K562 (cell line): Measurements from ENCODE around the gene RHEB. TPM values are rescaled to one million over a fixed set of nuclear protein-coding genes. Genes with fewer than 3 reads are reported as not detected.

ENCODE experiments used
- ATAC-seq: fragments of 200-7000 bp; cut with Tn5 transposase; 3 replicates; pipeline ENCODE4 v1.9.1; 2020; ENCODE audit warnings: moderate library complexity
- BruUV-seq: library from RNA; stranded (reverse); fragments of 400-500 nt; replicated peaks from 2 replicates; lab custom pipeline; 2021; lab: Mats Ljungman, UMichigan
- CTCF ChIA-PET: fragments of 300-600 bp; formaldehyde crosslinking; extraction: SDS; loops from one replicate; lab custom pipeline; 2021; ENCODE audit warnings: low intra/inter-chr PET ratio; lab: Yijun Ruan, JAX
- POLR2A ChIA-PET: fragments of 300-600, 350-650 bp; sonication (Branson Sonifier 250); formaldehyde crosslinking; extraction: SDS; loops from one replicate; lab custom pipeline; 2021; ENCODE audit warnings: antibody characterized with exemption, inconsistent platforms; lab: Yijun Ruan, JAX
- DNase-seq, 4 experiments: peaks; one replicate each; pipeline versions ENCODE4 v3.0.0 to v3.0.0-alpha.2; 2011 to 2018; ENCODE audit warnings: low spot score in 3 of 4, mixed read lengths in 3 of 4; ENCODE audit errors: extremely low read depth in 1 of 4
- FAIRE-seq: peaks from 2 replicates; lab custom pipeline; 2011; peaks lifted over from hg19 to GRCh38; lab: Jason Lieb, UNC
- H2AFZ ChIP-seq: 2 replicates; pipeline ENCODE4 v1.6.0; 2011; ENCODE audit warnings: low read depth, low read length, control low read depth, inconsistent platforms
- H3K27ac ChIP-seq: fragments of 200-600 bp; 3 replicates; pipeline ENCODE4 v1.8.0; 2011; ENCODE audit warnings: low read depth, mild to moderate bottlenecking, control low read depth, inconsistent platforms, low read length, moderate library complexity, mixed read lengths; ENCODE audit errors: extremely low read depth
- H3K27me3 ChIP-seq, 2 experiments: fragments of 300-600 bp in 1 of 2; 2 replicates in 1 of 2; 3 replicates in 1 of 2; pipeline versions ENCODE4 v1.6.0 to v1.8.0; 2011; ENCODE audit warnings: inconsistent platforms in 2 of 2, low read length in 2 of 2, mild to moderate bottlenecking in 1 of 2, mixed read lengths in 1 of 2, moderate library complexity in 1 of 2; ENCODE audit not compliant: control insufficient read depth in 2 of 2, insufficient read depth in 2 of 2
- H3K36me3 ChIP-seq: fragments of 300-600 bp; 3 replicates; pipeline ENCODE4 v1.8.0; 2011; ENCODE audit warnings: mild to moderate bottlenecking, low read length, inconsistent platforms; ENCODE audit not compliant: control insufficient read depth, insufficient read depth
- H3K4me1 ChIP-seq, 2 experiments: fragments of 200-600 bp in 1 of 2; replicated peaks in 1 of 2; 2 replicates in 1 of 2; 3 replicates in 1 of 2; pipeline versions ENCODE4 v1.5.1 to v1.8.0; 2011; ENCODE audit warnings: inconsistent platforms in 2 of 2, low read length in 2 of 2, mild to moderate bottlenecking in 1 of 2, mixed read lengths in 1 of 2, moderate library complexity in 1 of 2; ENCODE audit not compliant: control insufficient read depth in 2 of 2, insufficient read depth in 2 of 2
- H3K4me2 ChIP-seq: 2 replicates; pipeline ENCODE4 v1.6.1; 2011; ENCODE audit warnings: low read length, control low read depth, inconsistent platforms, mixed read lengths; ENCODE audit not compliant: insufficient read depth
- H3K4me3 ChIP-seq: fragments of 200-600 bp; sonication (generic), shearing (Covaris generic); 2 replicates; pipeline ENCODE4 v1.5.1; 2016; ENCODE audit warnings: control low read depth, inconsistent platforms
- H3K79me2 ChIP-seq: fragments of 200-600 bp; 3 replicates; pipeline ENCODE4 v1.8.0; 2011; ENCODE audit warnings: low read length, inconsistent platforms; ENCODE audit not compliant: control insufficient read depth, insufficient read depth
- H3K9ac ChIP-seq, 2 experiments: 2 replicates each; pipeline versions ENCODE4 v1.6.0 to v1.6.1; 2011; ENCODE audit warnings: low read depth in 2 of 2, low read length in 2 of 2, control low read depth in 1 of 2, inconsistent platforms in 1 of 2, mild to moderate bottlenecking in 1 of 2, mixed read lengths in 1 of 2; ENCODE audit not compliant: insufficient read depth in 1 of 2
- H3K9me1 ChIP-seq: one replicate; pipeline ENCODE4 v1.6.0; 2011; ENCODE audit warnings: inconsistent platforms, mild to moderate bottlenecking, low read length, moderate library complexity; ENCODE audit not compliant: control insufficient read depth, insufficient read depth
- H3K9me3 ChIP-seq: replicated peaks from 2 replicates; pipeline ENCODE4 v1.5.1; 2011; ENCODE audit warnings: low read depth, low read length, inconsistent platforms; ENCODE audit not compliant: control insufficient read depth, insufficient read depth
- H4K20me1 ChIP-seq: replicated peaks from 2 replicates; pipeline ENCODE4 v1.6.1; 2011; ENCODE audit warnings: low read length, inconsistent platforms, mixed read lengths; ENCODE audit not compliant: control insufficient read depth, insufficient read depth
- FUS ChIP-seq: fragments of 200-400 bp; formaldehyde crosslinking; optimal IDR thresholded peaks from 2 replicates; pipeline ENCODE3; 2017; ENCODE audit warnings: low read depth, low read length
- HNRNPL ChIP-seq: fragments of 200-400 bp; formaldehyde crosslinking; IDR thresholded peaks from 2 replicates; pipeline ENCODE4 v1.6.1; 2017; ENCODE audit warnings: low read depth, mild to moderate bottlenecking, low read length
- IRF9 ChIP-seq: fragments of 450-650 bp; IDR thresholded peaks from 2 replicates; pipeline ENCODE4 v1.6.1; 2016; ENCODE audit warnings: missing biosample characterization, missing genetic modification characterization
- POU5F1 ChIP-seq: fragments of 150-350 bp; IDR thresholded peaks from 2 replicates; pipeline ENCODE4 v1.6.1; 2014; ENCODE audit warnings: borderline replicate concordance, low read length, low read depth, mild to moderate bottlenecking; ENCODE audit not compliant: partially characterized antibody
- SIN3B ChIP-seq: fragments of 450-650 bp; IDR thresholded peaks from 2 replicates; pipeline ENCODE4 v1.6.1; 2017; ENCODE audit warnings: low read depth, mild to moderate bottlenecking, moderate library complexity
- WGBS: fragments of 100-300 bp; shearing (Covaris generic); methylation state at CpG from one replicate; pipeline ENCODE4 v1.1.6; 2016; ENCODE audit warnings: low coverage, mixed read lengths; ENCODE audit not compliant: insufficient coverage; ENCODE audit errors: missing lambda C conversion rate; 5-methylcytosine and 5-hydroxymethylcytosine counted together
- in situ Hi-C: fragments of 300-500 bp; cut with MboI; formaldehyde crosslinking; loops from 4 replicates; pipeline ENCODE4 v1.15.0; 2018; ENCODE audit warnings: inconsistent platforms, mixed read lengths
- intact Hi-C: fragments of 100-400 bp; cut with micrococcal nuclease; formaldehyde crosslinking; loops from 2 replicates; pipeline ENCODE4 v1.14.2; 2022
- polyA plus RNA-seq, 8 experiments: library from polyadenylated mRNA; depleted of rRNA in 4 of 8; stranded (reverse) in 5 of 8; unstranded in 3 of 8; fragments of >200 nt; fragmentation: Nextera tagmentation in 2 of 8; fragmentation: Illumina TruSeq in 1 of 8; extraction: Ambion mirVana in 2 of 8; extraction: Trizol in 1 of 8; gene quantifications; 2 replicates each; pipeline versions ENCODE4 v1.2.1 to v1.2.3, GENCODE V29; 2011 to 2014; ENCODE audit warnings: inconsistent platforms in 1 of 8, missing spikeins in 1 of 8
- total RNA-seq, 7 experiments: library from RNA; depleted of rRNA in 6 of 7; stranded (reverse); fragments of >200 nt in 6 of 7; fragmentation: Illumina TruSeq in 2 of 7; extraction: Trizol in 2 of 7; gene quantifications; 2 replicates each; pipeline versions ENCODE4 v1.2.1 to v1.2.3, GENCODE V29; 2011 to 2021; ENCODE audit warnings: low replicate concordance in 1 of 7
- TF ChIP-seq, protein P1 (sequence below), 2 experiments: fragments of 450-650 bp in 1 of 2; sonication (generic) in 1 of 2; formaldehyde crosslinking; conservative IDR thresholded peaks; 2 replicates each; pipeline versions ENCODE4 v1.4.0 to v1.8.1; 2020 to 2022; ENCODE audit warnings: mild to moderate bottlenecking in 1 of 2, missing genetic modification reagents in 1 of 2
- TF ChIP-seq, protein P2 (sequence below): sonication (generic); formaldehyde crosslinking; IDR thresholded peaks from 2 replicates; pipeline ENCODE4 v1.8.0; 2023; ENCODE audit warnings: missing genetic modification reagents, mild to moderate bottlenecking, borderline replicate concordance
- TF ChIP-seq, protein P3 (sequence below): sonication (generic); formaldehyde crosslinking; IDR thresholded peaks from 2 replicates; pipeline ENCODE4 v1.8.1; 2023; ENCODE audit warnings: missing genetic modification reagents, mild to moderate bottlenecking, borderline replicate concordance

Gene RHEB
- total and polyA plus RNA-seq, 9 of the 15 experiments (the other 6 are each of a cell fraction or from before 2014, with no cell fraction given): 28.5 to 249 (median 182) TPM

DNA sequence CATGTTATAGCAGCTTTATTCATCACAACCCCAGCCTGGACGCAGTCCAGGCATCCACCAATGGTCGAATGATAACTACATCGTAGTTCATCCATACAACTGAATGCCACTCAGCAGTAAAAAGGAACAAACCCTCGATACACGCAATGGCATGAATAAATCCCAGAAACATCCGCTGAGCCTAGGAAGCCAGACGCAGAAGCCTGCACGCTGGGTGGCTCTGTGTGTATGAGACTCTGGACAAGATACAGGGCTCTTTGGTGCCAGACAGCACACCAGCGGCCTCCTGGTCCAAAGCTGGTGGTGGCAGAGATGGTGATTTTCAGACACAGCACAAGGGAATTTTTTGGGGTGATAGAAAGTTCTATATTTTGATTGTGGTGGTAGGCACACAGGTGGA is 69.7 kb downstream of the RHEB start:
- Histone ChIP-seq H3K79me2 (no peaks in the 10 kb centered on the region), H3K27ac (no peak overlapping the region), H3K9ac (no peak overlapping the region), H3K9me1 (no peaks in the 10 kb centered on the region), H2AFZ (no peak overlapping the region), H3K27me3 (peaks cover 40 to 51% of the 10 kb centered on the region in 2 experiments), H3K9me3 (no peaks in the 10 kb centered on the region), H3K4me2 (no peak overlapping the region), H3K4me1 (peaks cover 0 to 25% of the 10 kb centered on the region in 2 experiments; a peak in 2 of 5 replicates), H4K20me1 (peaks cover 6% of the 10 kb centered on the region; the same call in 1 of the 2 replicates), H3K36me3 (no peaks in the 10 kb centered on the region), H3K4me3 (no peak overlapping the region)
- 22% methylated on average over 9 of the region's 9 CpGs for WGBS
- FAIRE-seq (no peak), ATAC-seq (no peak), DNase-seq (no peak)
- BruUV-seq: no TSS peak
- intact Hi-C loops (loop anchor here (5.0 to 10.0 kb wide), 3 partner anchors 38 to 307 kb away; partner anchors contain the start of gene WDR86), in situ Hi-C loops (loop anchor here (5.0 kb wide), 2 partner anchors 93 to 133 kb away; no protein-coding TSS in a partner anchor)
- POLR2A ChIA-PET: interaction anchor here (1.1 kb wide), 1 partner anchor 82 kb away, joined by 5 read pairs; no protein-coding TSS in a partner anchor
- CTCF ChIA-PET: interaction anchor here (2.9 to 6.0 kb wide), 2 partner anchors 81 to 135 kb away, joined by 43 to 75 read pairs; no protein-coding TSS in a partner anchor
- TF ChIP-seq, protein P1, sequence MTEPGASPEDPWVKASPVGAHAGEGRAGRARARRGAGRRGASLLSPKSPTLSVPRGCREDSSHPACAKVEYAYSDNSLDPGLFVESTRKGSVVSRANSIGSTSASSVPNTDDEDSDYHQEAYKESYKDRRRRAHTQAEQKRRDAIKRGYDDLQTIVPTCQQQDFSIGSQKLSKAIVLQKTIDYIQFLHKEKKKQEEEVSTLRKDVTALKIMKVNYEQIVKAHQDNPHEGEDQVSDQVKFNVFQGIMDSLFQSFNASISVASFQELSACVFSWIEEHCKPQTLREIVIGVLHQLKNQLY (CRISPR knock-in tag; conservative IDR thresholded peaks at IDR 0.05): no peak
- TF ChIP-seq, protein P2, sequence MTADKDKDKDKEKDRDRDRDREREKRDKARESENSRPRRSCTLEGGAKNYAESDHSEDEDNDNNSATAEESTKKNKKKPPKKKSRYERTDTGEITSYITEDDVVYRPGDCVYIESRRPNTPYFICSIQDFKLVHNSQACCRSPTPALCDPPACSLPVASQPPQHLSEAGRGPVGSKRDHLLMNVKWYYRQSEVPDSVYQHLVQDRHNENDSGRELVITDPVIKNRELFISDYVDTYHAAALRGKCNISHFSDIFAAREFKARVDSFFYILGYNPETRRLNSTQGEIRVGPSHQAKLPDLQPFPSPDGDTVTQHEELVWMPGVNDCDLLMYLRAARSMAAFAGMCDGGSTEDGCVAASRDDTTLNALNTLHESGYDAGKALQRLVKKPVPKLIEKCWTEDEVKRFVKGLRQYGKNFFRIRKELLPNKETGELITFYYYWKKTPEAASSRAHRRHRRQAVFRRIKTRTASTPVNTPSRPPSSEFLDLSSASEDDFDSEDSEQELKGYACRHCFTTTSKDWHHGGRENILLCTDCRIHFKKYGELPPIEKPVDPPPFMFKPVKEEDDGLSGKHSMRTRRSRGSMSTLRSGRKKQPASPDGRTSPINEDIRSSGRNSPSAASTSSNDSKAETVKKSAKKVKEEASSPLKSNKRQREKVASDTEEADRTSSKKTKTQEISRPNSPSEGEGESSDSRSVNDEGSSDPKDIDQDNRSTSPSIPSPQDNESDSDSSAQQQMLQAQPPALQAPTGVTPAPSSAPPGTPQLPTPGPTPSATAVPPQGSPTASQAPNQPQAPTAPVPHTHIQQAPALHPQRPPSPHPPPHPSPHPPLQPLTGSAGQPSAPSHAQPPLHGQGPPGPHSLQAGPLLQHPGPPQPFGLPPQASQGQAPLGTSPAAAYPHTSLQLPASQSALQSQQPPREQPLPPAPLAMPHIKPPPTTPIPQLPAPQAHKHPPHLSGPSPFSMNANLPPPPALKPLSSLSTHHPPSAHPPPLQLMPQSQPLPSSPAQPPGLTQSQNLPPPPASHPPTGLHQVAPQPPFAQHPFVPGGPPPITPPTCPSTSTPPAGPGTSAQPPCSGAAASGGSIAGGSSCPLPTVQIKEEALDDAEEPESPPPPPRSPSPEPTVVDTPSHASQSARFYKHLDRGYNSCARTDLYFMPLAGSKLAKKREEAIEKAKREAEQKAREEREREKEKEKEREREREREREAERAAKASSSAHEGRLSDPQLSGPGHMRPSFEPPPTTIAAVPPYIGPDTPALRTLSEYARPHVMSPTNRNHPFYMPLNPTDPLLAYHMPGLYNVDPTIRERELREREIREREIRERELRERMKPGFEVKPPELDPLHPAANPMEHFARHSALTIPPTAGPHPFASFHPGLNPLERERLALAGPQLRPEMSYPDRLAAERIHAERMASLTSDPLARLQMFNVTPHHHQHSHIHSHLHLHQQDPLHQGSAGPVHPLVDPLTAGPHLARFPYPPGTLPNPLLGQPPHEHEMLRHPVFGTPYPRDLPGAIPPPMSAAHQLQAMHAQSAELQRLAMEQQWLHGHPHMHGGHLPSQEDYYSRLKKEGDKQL: no peak
- TF ChIP-seq SIN3B: no peak
- TF ChIP-seq HNRNPL: no peak
- no peak for TF ChIP-seq POU5F1
- no peak for TF ChIP-seq IRF9 (tag)
- TF ChIP-seq, protein P3, sequence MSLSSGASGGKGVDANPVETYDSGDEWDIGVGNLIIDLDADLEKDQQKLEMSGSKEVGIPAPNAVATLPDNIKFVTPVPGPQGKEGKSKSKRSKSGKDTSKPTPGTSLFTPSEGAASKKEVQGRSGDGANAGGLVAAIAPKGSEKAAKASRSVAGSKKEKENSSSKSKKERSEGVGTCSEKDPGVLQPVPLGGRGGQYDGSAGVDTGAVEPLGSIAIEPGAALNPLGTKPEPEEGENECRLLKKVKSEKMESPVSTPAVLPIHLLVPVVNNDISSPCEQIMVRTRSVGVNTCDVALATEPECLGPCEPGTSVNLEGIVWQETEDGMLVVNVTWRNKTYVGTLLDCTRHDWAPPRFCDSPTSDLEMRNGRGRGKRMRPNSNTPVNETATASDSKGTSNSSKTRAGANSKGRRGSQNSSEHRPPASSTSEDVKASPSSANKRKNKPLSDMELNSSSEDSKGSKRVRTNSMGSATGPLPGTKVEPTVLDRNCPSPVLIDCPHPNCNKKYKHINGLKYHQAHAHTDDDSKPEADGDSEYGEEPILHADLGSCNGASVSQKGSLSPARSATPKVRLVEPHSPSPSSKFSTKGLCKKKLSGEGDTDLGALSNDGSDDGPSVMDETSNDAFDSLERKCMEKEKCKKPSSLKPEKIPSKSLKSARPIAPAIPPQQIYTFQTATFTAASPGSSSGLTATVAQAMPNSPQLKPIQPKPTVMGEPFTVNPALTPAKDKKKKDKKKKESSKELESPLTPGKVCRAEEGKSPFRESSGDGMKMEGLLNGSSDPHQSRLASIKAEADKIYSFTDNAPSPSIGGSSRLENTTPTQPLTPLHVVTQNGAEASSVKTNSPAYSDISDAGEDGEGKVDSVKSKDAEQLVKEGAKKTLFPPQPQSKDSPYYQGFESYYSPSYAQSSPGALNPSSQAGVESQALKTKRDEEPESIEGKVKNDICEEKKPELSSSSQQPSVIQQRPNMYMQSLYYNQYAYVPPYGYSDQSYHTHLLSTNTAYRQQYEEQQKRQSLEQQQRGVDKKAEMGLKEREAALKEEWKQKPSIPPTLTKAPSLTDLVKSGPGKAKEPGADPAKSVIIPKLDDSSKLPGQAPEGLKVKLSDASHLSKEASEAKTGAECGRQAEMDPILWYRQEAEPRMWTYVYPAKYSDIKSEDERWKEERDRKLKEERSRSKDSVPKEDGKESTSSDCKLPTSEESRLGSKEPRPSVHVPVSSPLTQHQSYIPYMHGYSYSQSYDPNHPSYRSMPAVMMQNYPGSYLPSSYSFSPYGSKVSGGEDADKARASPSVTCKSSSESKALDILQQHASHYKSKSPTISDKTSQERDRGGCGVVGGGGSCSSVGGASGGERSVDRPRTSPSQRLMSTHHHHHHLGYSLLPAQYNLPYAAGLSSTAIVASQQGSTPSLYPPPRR (CRISPR knock-in tag): no peak
- TF ChIP-seq FUS: no peak
